IMR-90 (cell line): ENCODE measurements around the gene RIPPLY1. TPM values are rescaled to one million over a fixed set of nuclear protein-coding genes. Genes with fewer than 3 reads are reported as not detected.

Experiments used
- ATAC-seq: fragments of 200-7000 bp; cut with Tn5 transposase; 2 replicates; pipeline ENCODE4 v1.9.1; 2020; ENCODE audit warnings: low read depth, mild to moderate bottlenecking, moderate library complexity
- BruUV-seq: library from RNA; stranded (reverse); fragments of 400-500 nt; replicated peaks from 2 replicates; lab custom pipeline; 2021; lab: Mats Ljungman, UMichigan
- CTCF ChIA-PET: fragments of 300-600 bp; formaldehyde crosslinking; extraction: SDS; loops from one replicate; lab custom pipeline; 2021; ENCODE audit warnings: antibody characterized with exemption; lab: Yijun Ruan, JAX
- POLR2A ChIA-PET: fragments of 300-600 bp; sonication (Branson Sonifier 250); formaldehyde crosslinking; loops from one replicate; lab custom pipeline; 2022; ENCODE audit warnings: antibody characterized with exemption; ENCODE audit not compliant: unreplicated experiment; lab: Charles Lee
- DNase-seq: peaks from one replicate; pipeline ENCODE4 v3.0.0; 2013
- H2AFZ ChIP-seq: replicated peaks from 2 replicates; pipeline ENCODE3; 2013; ENCODE audit warnings: low read length, mild to moderate bottlenecking; ENCODE audit not compliant: poor library complexity
- H2AK5ac ChIP-seq: 2 replicates; pipeline ENCODE4 v1.6.1; 2013; ENCODE audit warnings: low read depth, low read length, inconsistent platforms
- H2AK9ac ChIP-seq: replicated peaks from 2 replicates; pipeline ENCODE3; 2013; ENCODE audit warnings: mild to moderate bottlenecking, low read depth, low read length, moderate library complexity; ENCODE audit not compliant: poor library complexity
- H2BK120ac ChIP-seq: 2 replicates; pipeline ENCODE4 v1.6.1; 2013; ENCODE audit warnings: low read depth, low read length, inconsistent platforms
- H2BK15ac ChIP-seq: 3 replicates; pipeline ENCODE4 v1.6.1; 2013; ENCODE audit warnings: low read depth, low read length, inconsistent platforms
- H2BK20ac ChIP-seq: 2 replicates; pipeline ENCODE4 v1.6.1; 2013; ENCODE audit warnings: low read depth, mild to moderate bottlenecking, inconsistent platforms, low read length, moderate library complexity
- H2BK5ac ChIP-seq: 2 replicates; pipeline ENCODE4 v1.6.1; 2013; ENCODE audit warnings: mild to moderate bottlenecking, low read depth, low read length, inconsistent platforms; ENCODE audit not compliant: poor library complexity, severe bottlenecking
- H3K14ac ChIP-seq: replicated peaks from 2 replicates; pipeline ENCODE4 v1.6.1; 2013; ENCODE audit warnings: low read depth, low read length, inconsistent platforms
- H3K18ac ChIP-seq: 2 replicates; pipeline ENCODE4 v1.6.1; 2013; ENCODE audit warnings: low read depth, low read length, control low read depth
- H3K23ac ChIP-seq: 2 replicates; pipeline ENCODE4 v1.6.1; 2013; ENCODE audit warnings: low read depth, low read length, inconsistent platforms
- H3K27ac ChIP-seq: 2 replicates; pipeline ENCODE4 v1.5.1; 2013; ENCODE audit warnings: mild to moderate bottlenecking, control low read depth, low read length; ENCODE audit not compliant: insufficient read depth
- H3K27me3 ChIP-seq: 2 replicates; pipeline ENCODE4 v1.6.1; 2013; ENCODE audit warnings: low read length; ENCODE audit not compliant: control insufficient read depth, insufficient read depth
- H3K36me3 ChIP-seq: 2 replicates; pipeline ENCODE4 v1.6.1; 2013; ENCODE audit warnings: low read length, mixed read lengths; ENCODE audit not compliant: control insufficient read depth, insufficient read depth
- H3K4ac ChIP-seq: 2 replicates; pipeline ENCODE4 v1.6.1; 2013; ENCODE audit warnings: low read depth, low read length, inconsistent platforms
- H3K4me1 ChIP-seq: 2 replicates; pipeline ENCODE4 v1.6.1; 2013; ENCODE audit warnings: low read length, mixed read lengths; ENCODE audit not compliant: control insufficient read depth, insufficient read depth
- H3K4me2 ChIP-seq: 2 replicates; pipeline ENCODE4 v1.6.1; 2013; ENCODE audit warnings: low read depth, mild to moderate bottlenecking, control low read depth, low read length, moderate library complexity
- H3K4me3 ChIP-seq: 2 replicates; pipeline ENCODE4 v1.5.1; 2013; ENCODE audit warnings: low read depth, mild to moderate bottlenecking, control low read depth, low read length, moderate library complexity; ENCODE audit not compliant: insufficient read depth
- H3K56ac ChIP-seq: 2 replicates; pipeline ENCODE4 v1.6.1; 2013; ENCODE audit warnings: low read length, inconsistent platforms; ENCODE audit not compliant: insufficient read depth; ENCODE audit errors: extremely low read depth
- H3K79me1 ChIP-seq, 2 experiments: 2 replicates each; pipeline ENCODE4 v1.6.1; 2013; ENCODE audit warnings: low read length in 2 of 2, inconsistent platforms in 1 of 2, low read depth in 1 of 2
- H3K9ac ChIP-seq: 2 replicates; pipeline ENCODE4 v1.6.1; 2013; ENCODE audit warnings: low read depth, low read length, control low read depth
- H3K9me1 ChIP-seq: 2 replicates; pipeline ENCODE4 v1.6.1; 2013; ENCODE audit warnings: low read length, inconsistent platforms; ENCODE audit not compliant: insufficient read depth
- H3K9me3 ChIP-seq: 2 replicates; pipeline ENCODE4 v1.6.1; 2013; ENCODE audit warnings: low read length; ENCODE audit not compliant: control insufficient read depth, insufficient read depth
- H4K20me1 ChIP-seq: 2 replicates; pipeline ENCODE4 v1.6.1; 2013; ENCODE audit warnings: low read length, inconsistent platforms; ENCODE audit not compliant: insufficient read depth
- H4K5ac ChIP-seq: 2 replicates; pipeline ENCODE4 v1.6.1; 2013; ENCODE audit warnings: mild to moderate bottlenecking, low read depth, low read length, control low read depth
- H4K8ac ChIP-seq, 2 experiments: 2 replicates each; pipeline ENCODE4 v1.6.1; 2013; ENCODE audit warnings: low read depth in 2 of 2, low read length in 2 of 2, control low read depth in 1 of 2, inconsistent platforms in 1 of 2
- H4K91ac ChIP-seq: 2 replicates; pipeline ENCODE4 v1.6.1; 2013; ENCODE audit warnings: low read depth, low read length, inconsistent platforms; ENCODE audit not compliant: insufficient read depth
- BHLHE40 ChIP-seq: fragments of 150-350 bp; IDR thresholded peaks from 2 replicates; pipeline ENCODE4 v1.6.1; 2016; ENCODE audit warnings: mild to moderate bottlenecking, low read depth, low read length
- CEBPB ChIP-seq: IDR thresholded peaks from 2 replicates; pipeline ENCODE4 v1.6.1; 2012; ENCODE audit warnings: low read depth, low read length, improper control_type of control experiment
- CHD1 ChIP-seq: IDR thresholded peaks from 2 replicates; pipeline ENCODE4 v1.6.1; 2012; ENCODE audit warnings: low read depth, low read length, improper control_type of control experiment
- CTCF ChIP-seq: conservative IDR thresholded peaks from 2 replicates; pipeline ENCODE4 v1.5.1; 2012; ENCODE audit warnings: mild to moderate bottlenecking, low read depth, low read length, improper control_type of control experiment
- ELK1 ChIP-seq: fragments of 150-350 bp; IDR thresholded peaks from 2 replicates; pipeline ENCODE4 v1.6.1; 2016; ENCODE audit warnings: low read depth, mild to moderate bottlenecking, low read length, moderate library complexity, borderline replicate concordance
- FOS ChIP-seq: fragments of 150-350 bp; IDR thresholded peaks from 2 replicates; pipeline ENCODE4 v1.6.1; 2016; ENCODE audit warnings: low read depth, low read length
- MAFK ChIP-seq: IDR thresholded peaks from 2 replicates; pipeline ENCODE4 v1.6.1; 2012; ENCODE audit warnings: low read depth, low read length, improper control_type of control experiment
- MAZ ChIP-seq: IDR thresholded peaks from 2 replicates; pipeline ENCODE4 v1.6.1; 2012; ENCODE audit warnings: low read depth, mild to moderate bottlenecking, low read length, improper control_type of control experiment, moderate library complexity, borderline replicate concordance
- MXI1 ChIP-seq: IDR thresholded peaks from 2 replicates; pipeline ENCODE4 v1.6.1; 2012; ENCODE audit warnings: low read depth, mild to moderate bottlenecking, low read length, moderate library complexity, borderline replicate concordance
- POLR2A ChIP-seq: IDR thresholded peaks from 2 replicates; pipeline ENCODE4 v1.6.1; 2012; ENCODE audit warnings: mild to moderate bottlenecking, low read depth, low read length
- RCOR1 ChIP-seq: IDR thresholded peaks from 2 replicates; pipeline ENCODE4 v1.6.1; 2012; ENCODE audit warnings: mild to moderate bottlenecking, low read length, improper control_type of control experiment; ENCODE audit not compliant: insufficient replicate concordance
- RFX5 ChIP-seq: IDR thresholded peaks from 2 replicates; pipeline ENCODE4 v1.8.0; 2012; ENCODE audit warnings: low read depth, mild to moderate bottlenecking, low read length, moderate library complexity
- SMC3 ChIP-seq: fragments of 150-350 bp; IDR thresholded peaks from 2 replicates; pipeline ENCODE4 v1.6.1; 2016; ENCODE audit warnings: low read depth, mild to moderate bottlenecking, antibody characterized with exemption, low read length, moderate library complexity
- WGBS, 2 experiments: methylation state at CpG; one replicate each; pipeline versions ENCODE4 v1.1.5 to v1.1.7; 2013; ENCODE audit warnings: missing lambda C conversion rate in 2 of 2; ENCODE audit not compliant: insufficient read length in 1 of 2; ENCODE audit errors: extremely low coverage in 2 of 2; 5-methylcytosine and 5-hydroxymethylcytosine counted together
- dilution Hi-C: fragments of 300-500 bp; cut with HindIII; formaldehyde crosslinking; loops from one replicate; pipeline ENCODE4 v1.14.3; 2018; ENCODE audit warnings: low sequenced_read_pairs; ENCODE audit not compliant: unreplicated experiment
- in situ Hi-C: fragments of 300-500 bp; cut with MboI; formaldehyde crosslinking; loops from 3 replicates; pipeline ENCODE4 v1.14.3; 2019; ENCODE audit warnings: low sequenced_read_pairs, inconsistent platforms, mixed read lengths
- intact Hi-C: fragments of 100-400 bp; cut with micrococcal nuclease; formaldehyde crosslinking; loops from 2 replicates; pipeline ENCODE4 v1.10.0; 2022
- polyA plus RNA-seq, 3 experiments: library from polyadenylated mRNA; depleted of rRNA; stranded (reverse); fragments of >200 nt; gene quantifications; 2 replicates each; pipeline ENCODE4 v1.2.3, GENCODE V29; 2012; ENCODE audit warnings: low replicate concordance in 1 of 3
- total RNA-seq: library from RNA; depleted of rRNA; stranded (reverse); fragments of >200 nt; gene quantifications from 2 replicates; pipeline ENCODE4 v1.2.3, GENCODE V29; 2012

The RIPPLY1 gene
- total and polyA plus RNA-seq, 2 of the 4 experiments (the other 2 are of a cell fraction) = not detected

- no peak for ATAC-seq
Measured at GRCh38 chrX:106940068-106940467, 36.9 kb upstream of the RIPPLY1 start.

More at GRCh38 chrX:106940068-106940467, 36.9 kb upstream of the RIPPLY1 start:
- H3K23ac ChIP-seq = no peak overlapping the region
- peaks cover 8% of the 10 kb centered on the region for H3K36me3 ChIP-seq
- dilution Hi-C loops (no loop called here), in situ Hi-C loops (no loop called here), intact Hi-C loops (no loop called here)
- no peak overlapping the region for H3K9ac ChIP-seq
- TF ChIP-seq CEBPB (no peak), FOS (no peak), POLR2A (no peak), BHLHE40 (no peak), RCOR1 (no peak), MAZ (no peak), CHD1 (no peak), MAFK (no peak), SMC3 (no peak), RFX5 (no peak), ELK1 (no peak), MXI1 (no peak), CTCF (no peak)
- H2BK5ac ChIP-seq = no peak overlapping the region
- H3K4me3 ChIP-seq = no peak overlapping the region
- no peak overlapping the region for H2BK15ac ChIP-seq
- no peak overlapping the region for H3K14ac ChIP-seq
- no peaks in the 10 kb centered on the region; the same call in 1 of the 2 replicates for H4K20me1 ChIP-seq
- H3K9me3 ChIP-seq = no peaks in the 10 kb centered on the region
- H3K56ac ChIP-seq = no peak overlapping the region
- no peak overlapping the region for H3K4me2 ChIP-seq
- no peak overlapping the region for H2AK9ac ChIP-seq
- no peak overlapping the region for H3K18ac ChIP-seq
- H3K4me1 ChIP-seq = peaks cover 1% of the 10 kb centered on the region; the same call in 1 of the 2 replicates
- H3K9me1 ChIP-seq = no peaks in the 10 kb centered on the region
- H3K27me3 ChIP-seq = peaks cover 6% of the 10 kb centered on the region; the same call in 1 of the 2 replicates
- ChIA-PET POLR2A (no interaction called here), CTCF (no interaction called here)
- no TSS peak for BruUV-seq
- WGBS, 2 experiments = no CpG with 5 or more reads among the region's 1 CpG
- H2AFZ ChIP-seq = no peak overlapping the region
- H2AK5ac ChIP-seq = no peak overlapping the region
- no peak overlapping the region for H4K8ac ChIP-seq
- H3K79me1 ChIP-seq = no peaks in the 10 kb centered on the region
- H2BK120ac ChIP-seq = no peak overlapping the region
- no peak for DNase-seq
- H4K91ac ChIP-seq = no peak overlapping the region
- H3K27ac ChIP-seq = no peak overlapping the region
- H4K5ac ChIP-seq = no peak overlapping the region
- H2BK20ac ChIP-seq = no peak overlapping the region
- H3K4ac ChIP-seq = no peak overlapping the region
